ENCODE results near the gene APOBEC4.

- TF ChIP-seq EZH2 (IDR thresholded peaks at IDR 0.05) (no peak), POLR2AphosphoS5 (IDR thresholded peaks at IDR 0.05; ENCODE audit: borderline replicate concordance, low read depth, low read length) (no peak), FOXP2 (optimal IDR thresholded peaks at IDR 0.05; ENCODE audit: control extremely low read depth, extremely low read length, insufficient read depth) (no peak)
Observed at GRCh38 chr1:183687546-183688304, 34.6 kb upstream of the APOBEC4 start.

Data from SK-N-MC (cell line).